Mesenchymal stem cell (in vitro differentiated cells and primary cell): ENCODE data around the gene ATP8B2. TPM values are rescaled to one million over a fixed set of nuclear protein-coding genes. Genes with fewer than 3 reads are reported as not detected.

Experiments used
- DNase-seq: peaks from one replicate; pipeline ENCODE4 v3.0.0-alpha.2; 2013
- H2AFZ ChIP-seq: one replicate; pipeline ENCODE4 v1.6.1; 2013; ENCODE audit warnings: low read depth, mild to moderate bottlenecking, control low read depth, inconsistent platforms, low read length, moderate library complexity
- H2AK5ac ChIP-seq: 2 replicates; pipeline ENCODE4 v1.6.1; 2013; ENCODE audit warnings: low read length, moderate library complexity, mild to moderate bottlenecking, inconsistent platforms; ENCODE audit not compliant: severe bottlenecking
- H2BK120ac ChIP-seq: one replicate; pipeline ENCODE4 v1.6.1; 2013; ENCODE audit warnings: low read depth, mild to moderate bottlenecking, inconsistent platforms, low read length, moderate library complexity
- H2BK12ac ChIP-seq, 2 experiments: one replicate each; pipeline ENCODE4 v1.6.1; 2013; ENCODE audit warnings: inconsistent platforms in 2 of 2, low read length in 2 of 2, mild to moderate bottlenecking in 2 of 2, moderate library complexity in 2 of 2, control low read depth in 1 of 2
- H2BK15ac ChIP-seq: one replicate; pipeline ENCODE4 v1.6.1; 2013; ENCODE audit warnings: mild to moderate bottlenecking, low read depth, inconsistent platforms; ENCODE audit not compliant: poor library complexity, severe bottlenecking
- H2BK5ac ChIP-seq: 2 replicates; pipeline ENCODE4 v1.6.1; 2013; ENCODE audit warnings: low read depth, mild to moderate bottlenecking, low read length, control low read depth, inconsistent platforms; ENCODE audit not compliant: poor library complexity, severe bottlenecking
- H3K14ac ChIP-seq, 2 experiments: one replicate each; pipeline ENCODE4 v1.6.1; 2013; ENCODE audit warnings: inconsistent platforms in 2 of 2, low read length in 2 of 2, control low read depth in 1 of 2, mild to moderate bottlenecking in 1 of 2, moderate library complexity in 1 of 2
- H3K18ac ChIP-seq, 2 experiments: one replicate each; pipeline ENCODE4 v1.6.1; 2013; ENCODE audit warnings: inconsistent platforms in 2 of 2, low read length in 2 of 2, control low read depth in 1 of 2, low read depth in 1 of 2, mild to moderate bottlenecking in 1 of 2
- H3K23ac ChIP-seq, 2 experiments: one replicate each; pipeline ENCODE4 v1.6.1; 2013; ENCODE audit warnings: inconsistent platforms in 2 of 2, low read length in 2 of 2, mild to moderate bottlenecking in 2 of 2, moderate library complexity in 2 of 2, control low read depth in 1 of 2
- H3K27ac ChIP-seq: 2 replicates; pipeline ENCODE4 v1.5.1; 2013; ENCODE audit warnings: mild to moderate bottlenecking, moderate library complexity, low read length, control low read depth, inconsistent platforms; ENCODE audit not compliant: poor library complexity, severe bottlenecking
- H3K27me3 ChIP-seq, 2 experiments: 2 replicates each; pipeline versions ENCODE4 v1.6.1 to v1.7.0; 2013; ENCODE audit warnings: low read length in 2 of 2, mild to moderate bottlenecking in 2 of 2, moderate library complexity in 2 of 2, control low read depth in 1 of 2, inconsistent platforms in 1 of 2; ENCODE audit not compliant: control insufficient read depth in 1 of 2, insufficient read depth in 1 of 2
- H3K36me3 ChIP-seq, 2 experiments: 2 replicates each; pipeline versions ENCODE4 v1.6.1 to v1.7.0; 2013; ENCODE audit warnings: low read length in 2 of 2, control low read depth in 1 of 2, inconsistent platforms in 1 of 2, low read depth in 1 of 2, mild to moderate bottlenecking in 1 of 2; ENCODE audit not compliant: insufficient read depth in 2 of 2, control insufficient read depth in 1 of 2
- H3K4ac ChIP-seq, 2 experiments: one replicate each; pipeline ENCODE4 v1.6.1; 2013; ENCODE audit warnings: inconsistent platforms in 2 of 2, low read length in 2 of 2, mild to moderate bottlenecking in 2 of 2, moderate library complexity in 2 of 2, control low read depth in 1 of 2, low read depth in 1 of 2
- H3K4me1 ChIP-seq: 2 replicates; pipeline ENCODE4 v1.6.1; 2013; ENCODE audit warnings: low read depth, low read length, control low read depth; ENCODE audit not compliant: control insufficient read depth, insufficient read depth
- H3K4me2 ChIP-seq: 2 replicates; pipeline ENCODE4 v1.6.1; 2013; ENCODE audit warnings: low read length, mild to moderate bottlenecking, inconsistent platforms; ENCODE audit not compliant: poor library complexity, severe bottlenecking
- H3K4me3 ChIP-seq, 2 experiments: 2 replicates each; pipeline versions ENCODE4 v1.5.1 to v1.7.0; 2013; ENCODE audit warnings: low read length in 2 of 2, mild to moderate bottlenecking in 2 of 2, control low read depth in 1 of 2, low read depth in 1 of 2; ENCODE audit not compliant: insufficient read depth in 1 of 2
- H3K79me1 ChIP-seq: replicated peaks from 2 replicates; pipeline ENCODE4 v1.6.1; 2013; ENCODE audit warnings: mild to moderate bottlenecking, control low read depth, low read length, inconsistent platforms; ENCODE audit not compliant: poor library complexity, severe bottlenecking
- H3K9ac ChIP-seq: 2 replicates; pipeline ENCODE4 v1.7.0; 2013; ENCODE audit warnings: mild to moderate bottlenecking, low read length, moderate library complexity
- H3K9me3 ChIP-seq: 2 replicates; pipeline ENCODE4 v1.7.0; 2013; ENCODE audit warnings: mild to moderate bottlenecking, low read length; ENCODE audit not compliant: control insufficient read depth
- H4K8ac ChIP-seq: one replicate; pipeline ENCODE4 v1.6.1; 2013; ENCODE audit warnings: inconsistent platforms, mild to moderate bottlenecking, low read length, moderate library complexity
- H4K91ac ChIP-seq: one replicate; pipeline ENCODE4 v1.6.1; 2013; ENCODE audit warnings: mild to moderate bottlenecking, low read length, inconsistent platforms
- WGBS: methylation state at CpG from one replicate; pipeline ENCODE4 v1.1.7; 2013; ENCODE audit warnings: mixed read lengths; 5-methylcytosine and 5-hydroxymethylcytosine counted together
- small RNA-seq: library from polyadenylated mRNA; stranded (forward); fragments of <200 nt; extraction: miRNeasy Mini kit (QIAGEN cat#:217004); gene quantifications from one replicate; pipeline ENCODE3, GENCODE V24; 2013; ENCODE audit warnings: low read depth

The ATP8B2 gene

DNA sequence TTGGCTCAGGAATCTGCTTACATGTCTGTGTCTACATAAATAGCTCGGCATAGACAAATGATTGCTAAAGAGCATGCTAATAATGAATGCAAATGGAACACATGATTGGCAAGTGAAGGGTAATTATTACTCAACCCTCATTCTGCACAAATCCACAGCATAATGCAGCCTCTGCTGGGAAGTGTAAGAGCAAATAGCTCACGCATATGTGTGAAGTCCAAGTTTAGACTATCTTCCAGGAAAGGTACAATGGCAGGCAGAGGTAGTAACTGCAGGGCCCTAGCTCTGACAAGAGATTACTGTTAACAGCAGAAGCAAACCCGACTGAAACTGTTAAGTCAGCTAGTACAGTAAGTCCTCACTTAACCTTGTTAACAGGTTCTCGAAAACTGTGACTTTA is 72.8 kb downstream of the ATP8B2 start:
- Histone ChIP-seq H4K91ac (no peak overlapping the region), H3K9me3 (no peaks in the 10 kb centered on the region), H3K23ac (peak overlapping the region in 1 of 2 experiments; percentile 1)

DNA sequence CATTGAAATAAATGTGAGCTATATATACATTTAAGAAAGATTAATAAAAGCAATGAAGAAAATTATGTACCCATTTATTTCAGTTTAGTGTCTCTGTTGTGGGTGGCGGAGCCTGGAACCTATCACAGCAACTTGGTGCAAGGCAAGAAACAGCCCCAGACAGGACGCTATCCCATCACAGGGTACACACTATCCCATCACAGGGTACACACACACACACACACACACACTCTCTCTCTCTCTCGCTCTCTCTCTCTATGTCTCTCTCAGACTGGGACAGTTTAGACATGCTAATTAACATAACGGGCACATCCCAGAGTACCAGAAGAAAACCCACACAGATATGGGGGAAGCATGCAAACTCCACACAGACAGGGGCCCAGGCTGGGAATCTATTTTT is 73.4 kb downstream of the ATP8B2 start:
- 90% methylated on average over 4 of the region's 4 CpGs for WGBS
- no peak overlapping the region for H4K91ac ChIP-seq
- no peaks in the 10 kb centered on the region for H3K36me3 ChIP-seq
- no peak for DNase-seq
- no peak overlapping the region for H4K8ac ChIP-seq
- H2BK15ac ChIP-seq: no peak overlapping the region
- H2BK5ac ChIP-seq: no peak overlapping the region
- no peak overlapping the region for H3K23ac ChIP-seq
- H3K27me3 ChIP-seq: peaks cover 0 to 3% of the 10 kb centered on the region in 2 experiments
- no peak overlapping the region for H3K4me3 ChIP-seq
- H3K27ac ChIP-seq: no peak overlapping the region
- no peak overlapping the region for H2BK120ac ChIP-seq
- H2BK12ac ChIP-seq: no peak overlapping the region
- no peaks in the 10 kb centered on the region for H3K9me3 ChIP-seq
- H2AFZ ChIP-seq: no peak overlapping the region
- H3K18ac ChIP-seq: no peak overlapping the region
- H2AK5ac ChIP-seq: no peak overlapping the region
- H3K4ac ChIP-seq: no peak overlapping the region
- no peaks in the 10 kb centered on the region for H3K79me1 ChIP-seq
- H3K4me1 ChIP-seq: peaks cover 2% of the 10 kb centered on the region
- no peak overlapping the region for H3K9ac ChIP-seq
- no peak overlapping the region for H3K14ac ChIP-seq
- H3K4me2 ChIP-seq: no peak overlapping the region

More for the DNA sequence above, 72.8 kb downstream of the ATP8B2 start:
- H3K14ac ChIP-seq: no peak overlapping the region
- no peak overlapping the region for H2AFZ ChIP-seq
- H3K4me3 ChIP-seq: no peak overlapping the region
- no peak overlapping the region for H2BK5ac ChIP-seq
- H3K27me3 ChIP-seq: no peaks in the 10 kb centered on the region
- H3K79me1 ChIP-seq: no peaks in the 10 kb centered on the region
- no peak overlapping the region for H3K18ac ChIP-seq
- H2BK120ac ChIP-seq: no peak overlapping the region
- no peak overlapping the region for H3K4ac ChIP-seq
- H3K4me2 ChIP-seq: no peak overlapping the region
- no peak overlapping the region for H2BK15ac ChIP-seq
- no peak overlapping the region for H4K8ac ChIP-seq
- DNase-seq: no peak
- no peak overlapping the region for H2BK12ac ChIP-seq
- 99% methylated on average over 4 of the region's 4 CpGs for WGBS
- H3K36me3 ChIP-seq: no peaks in the 10 kb centered on the region
- H3K27ac ChIP-seq: no peak overlapping the region
- no peak overlapping the region for H3K9ac ChIP-seq
- no peak overlapping the region for H2AK5ac ChIP-seq
- H3K4me1 ChIP-seq: peaks cover 2% of the 10 kb centered on the region

DNA sequence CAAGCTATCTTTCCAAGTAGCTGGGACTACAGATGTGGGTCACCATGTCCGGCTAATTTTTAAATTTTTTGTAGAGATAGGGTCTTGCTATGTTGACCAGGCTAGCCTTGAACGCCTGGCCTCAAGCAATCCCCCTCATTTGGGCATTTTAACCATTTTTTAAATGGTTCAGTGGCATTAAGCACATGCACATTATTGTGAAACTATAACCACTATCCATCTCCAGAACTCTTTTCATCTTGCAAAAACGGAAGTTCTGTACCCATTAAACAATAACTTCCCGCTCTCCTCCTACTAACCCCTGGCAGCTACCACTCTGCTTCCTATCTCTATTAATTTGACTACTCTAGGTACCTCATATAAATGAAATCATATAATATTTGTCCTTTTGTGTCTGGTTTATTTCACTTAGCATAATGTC is 75.1 kb downstream of the ATP8B2 start:
- Histone ChIP-seq H2BK15ac (no peak overlapping the region), H3K27me3 (peaks cover 0 to 12% of the 10 kb centered on the region in 2 experiments), H4K91ac (no peak overlapping the region), H3K27ac (no peak overlapping the region), H3K4me1 (peaks cover 3% of the 10 kb centered on the region), H2BK120ac (no peak overlapping the region), H2AFZ (no peak overlapping the region), H3K79me1 (no peaks in the 10 kb centered on the region), H2BK12ac (no peak overlapping the region), H3K18ac (no peak overlapping the region), H3K9ac (no peak overlapping the region), H2BK5ac (no peak overlapping the region), H4K8ac (no peak overlapping the region), H3K9me3 (no peaks in the 10 kb centered on the region), H2AK5ac (no peak overlapping the region), H3K36me3 (no peaks in the 10 kb centered on the region), H3K4ac (no peak overlapping the region), H3K14ac (no peak overlapping the region), H3K4me2 (no peak overlapping the region), H3K4me3 (no peak overlapping the region), H3K23ac (no peak overlapping the region)
- WGBS: 87% methylated on average over 3 of the region's 4 CpGs
- no peak for DNase-seq

Small RNAs within 50 kb of the gene (small RNA-seq; reads per million reads assigned to genes)
- gene RF00273 (not detected), gene RNU6-121P (not detected), gene RNU6-239P (not detected), gene RNU7-57P (not detected)
